GM10847 (cell line): Measurements from ENCODE around the gene MFSD2A.

Experiments
- POLR2A ChIP-seq: IDR thresholded peaks from 2 replicates; pipeline ENCODE4 v1.6.1; 2011; ENCODE audit not compliant: insufficient read length; ENCODE audit errors: extremely low read depth

MFSD2A gene

GRCh38 chr1:40011198-40011597, 56.3 kb downstream of the MFSD2A start:
- no peak for TF ChIP-seq POLR2A

DNA sequence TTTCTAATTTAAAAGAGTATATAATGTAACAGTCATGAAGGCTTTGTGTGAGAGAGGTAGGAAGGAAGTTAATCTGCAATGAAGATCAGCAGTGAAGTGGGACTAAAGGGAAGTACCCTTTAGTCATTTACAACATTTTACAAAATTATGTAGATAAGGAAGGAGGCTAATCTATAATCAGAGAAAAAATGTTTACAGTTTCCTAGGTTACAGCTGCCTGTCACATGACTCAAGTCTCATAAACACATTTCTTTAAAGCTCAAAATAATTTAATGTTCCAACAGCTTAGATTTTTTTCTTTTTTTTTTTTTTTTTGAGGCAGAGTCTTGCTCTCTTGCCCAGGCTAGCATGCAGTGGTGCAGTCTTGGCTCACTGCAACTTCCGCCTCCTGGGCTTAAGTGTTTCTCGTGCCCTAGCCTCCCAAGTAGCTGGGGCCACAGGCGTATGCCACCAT, 59.3 kb downstream of the MFSD2A start:
- TF ChIP-seq POLR2A: no peak

DNA sequence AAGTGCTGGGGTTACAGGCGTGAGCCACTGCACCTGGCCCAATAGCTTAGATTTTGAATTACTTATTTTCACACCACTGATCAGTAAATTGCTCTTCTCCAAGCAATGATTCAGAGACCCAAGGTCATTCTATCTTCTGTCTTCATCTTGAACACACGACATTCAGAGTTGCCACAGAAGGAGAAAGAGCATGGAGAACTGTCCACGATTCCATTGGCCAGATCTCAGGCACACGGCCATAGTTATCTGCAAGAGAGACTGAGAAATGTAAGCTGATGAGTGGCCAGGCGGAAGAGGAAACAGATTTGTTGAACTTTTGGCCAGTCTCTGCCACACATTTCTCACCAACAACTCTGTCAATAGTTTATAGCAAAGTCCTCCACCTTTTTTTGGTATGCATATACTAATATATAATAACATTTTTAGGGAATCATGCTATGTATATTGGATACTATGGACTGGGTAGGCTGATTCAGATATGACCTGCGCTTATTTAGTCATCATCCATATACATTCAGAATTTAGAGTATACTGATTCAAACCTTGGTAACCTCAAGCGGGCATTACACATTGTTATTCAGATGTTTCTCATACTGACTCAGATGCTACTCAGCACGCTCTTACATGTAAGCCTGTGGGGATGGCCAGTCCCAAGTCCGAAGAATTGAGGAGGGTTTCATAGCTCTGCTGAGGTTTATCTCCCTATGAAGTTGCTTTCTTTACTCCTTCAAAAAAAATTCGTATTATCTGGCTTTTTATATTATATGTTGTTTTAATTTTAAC, 60.1 kb downstream of the MFSD2A start:
- no peak for TF ChIP-seq POLR2A

DNA sequence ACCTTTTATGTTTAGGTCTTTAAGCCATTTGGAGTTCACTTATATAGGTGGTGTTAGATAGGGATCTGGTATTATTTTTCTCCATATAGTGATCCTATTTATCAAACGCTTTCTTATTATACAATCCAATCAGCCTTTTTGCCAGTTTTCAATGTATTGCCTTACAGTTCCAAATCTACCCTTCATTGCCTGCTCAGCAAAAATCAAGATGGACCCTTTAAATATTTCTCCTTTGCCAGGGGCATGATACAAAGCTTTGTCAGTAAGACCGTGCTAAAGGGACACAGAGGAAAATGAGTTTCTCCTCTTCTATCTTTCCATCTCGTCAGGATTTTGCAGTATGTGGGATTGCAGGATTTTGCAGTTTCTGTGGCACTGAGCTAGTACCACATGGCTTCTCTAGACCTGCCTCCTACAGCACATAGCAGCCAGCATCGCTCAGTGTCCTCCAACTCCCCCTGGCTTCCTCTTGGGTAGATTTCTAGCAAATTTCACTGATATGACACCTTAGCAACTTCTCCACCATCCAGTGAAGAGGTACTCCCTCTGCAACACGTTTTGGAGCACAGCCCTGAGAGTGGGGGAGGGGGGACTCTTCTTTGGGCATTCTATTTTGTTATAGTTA, 63.1 kb downstream of the MFSD2A start:
- no peak for TF ChIP-seq POLR2A
